Loucy (cell line): ENCODE results near the gene RPS6KA6.

ENCODE experiments used
- EZH2phosphoT487 ChIP-seq: fragments of 200-600 bp; IDR thresholded peaks from 2 replicates; pipeline ENCODE4 v1.6.1; 2018; ENCODE audit warnings: antibody characterized with exemption, mild to moderate bottlenecking, moderate library complexity, borderline replicate concordance
- TF ChIP-seq, protein P1 (sequence below): fragments of 200-600 bp; sonication (generic); conservative IDR thresholded peaks from 2 replicates; pipeline ENCODE4 v1.5.1; 2014; ENCODE audit warnings: mild to moderate bottlenecking, antibody characterized with exemption, low read length

DNA sequence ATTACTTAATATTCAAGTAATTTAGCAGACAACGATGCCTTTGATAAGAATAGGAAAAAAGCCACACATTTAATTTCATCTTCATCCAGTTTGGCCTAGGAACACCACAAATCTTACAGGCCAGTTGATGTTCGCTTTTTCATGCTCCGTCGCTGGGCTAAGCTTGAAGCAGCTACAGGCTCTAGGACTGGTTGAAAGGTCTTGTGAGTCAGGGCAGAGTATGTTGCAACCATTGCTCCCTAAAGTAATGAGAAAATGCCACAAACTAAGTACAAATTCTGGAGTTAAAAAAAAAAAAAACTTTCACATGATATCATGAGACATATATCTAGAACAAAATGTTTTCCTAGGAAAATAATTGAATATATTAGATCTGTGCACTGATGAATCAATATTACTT, 123.8 kb downstream of the RPS6KA6 start:
- TF ChIP-seq, protein P1, sequence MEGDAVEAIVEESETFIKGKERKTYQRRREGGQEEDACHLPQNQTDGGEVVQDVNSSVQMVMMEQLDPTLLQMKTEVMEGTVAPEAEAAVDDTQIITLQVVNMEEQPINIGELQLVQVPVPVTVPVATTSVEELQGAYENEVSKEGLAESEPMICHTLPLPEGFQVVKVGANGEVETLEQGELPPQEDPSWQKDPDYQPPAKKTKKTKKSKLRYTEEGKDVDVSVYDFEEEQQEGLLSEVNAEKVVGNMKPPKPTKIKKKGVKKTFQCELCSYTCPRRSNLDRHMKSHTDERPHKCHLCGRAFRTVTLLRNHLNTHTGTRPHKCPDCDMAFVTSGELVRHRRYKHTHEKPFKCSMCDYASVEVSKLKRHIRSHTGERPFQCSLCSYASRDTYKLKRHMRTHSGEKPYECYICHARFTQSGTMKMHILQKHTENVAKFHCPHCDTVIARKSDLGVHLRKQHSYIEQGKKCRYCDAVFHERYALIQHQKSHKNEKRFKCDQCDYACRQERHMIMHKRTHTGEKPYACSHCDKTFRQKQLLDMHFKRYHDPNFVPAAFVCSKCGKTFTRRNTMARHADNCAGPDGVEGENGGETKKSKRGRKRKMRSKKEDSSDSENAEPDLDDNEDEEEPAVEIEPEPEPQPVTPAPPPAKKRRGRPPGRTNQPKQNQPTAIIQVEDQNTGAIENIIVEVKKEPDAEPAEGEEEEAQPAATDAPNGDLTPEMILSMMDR = no peak
- TF ChIP-seq EZH2phosphoT487 = no peak
